ENCODE results near the gene TRMT6. TPM values are rescaled to one million over a fixed set of nuclear protein-coding genes. Genes with fewer than 3 reads are reported as not detected.

The TRMT6 gene
- total and polyA plus RNA-seq, 2 experiments from 2014 or later = 9.0 to 14.2 TPM

- no peak for TF ChIP-seq EZH2phosphoT487 (IDR thresholded peaks at IDR 0.05; ENCODE audit: low read depth, severe bottlenecking, unreplicated experiment)
- TF ChIP-seq EZH2 (IDR thresholded peaks at IDR 0.05; ENCODE audit: borderline replicate concordance) = no peak
- TF ChIP-seq CTCF (IDR thresholded peaks at IDR 0.05; ENCODE audit: poor library complexity) = no peak
- whole genome bisulfite sequencing (ENCODE audit: low lambda C conversion rate, missing lambda C conversion rate) = 78% methylated on average over 3 of the region's 3 CpGs
- H3K9me3 ChIP-seq (ENCODE audit: low read depth) = no peaks in the 10 kb centered on the region
Measured at GRCh38 chr20:5932796-5933195, 17.5 kb downstream of the TRMT6 start.

GRCh38 chr20:5931411-5931810 is 18.9 kb downstream of the TRMT6 start:
- H3K4me1 ChIP-seq (ENCODE audit: insufficient read depth) = no peaks in the 10 kb centered on the region
- no peak overlapping the region for H2AFZ ChIP-seq
- no peaks in the 10 kb centered on the region for H3K36me3 ChIP-seq (replicated peaks; ENCODE audit: insufficient read depth, low read depth)
- no peaks in the 10 kb centered on the region for H3K9me2 ChIP-seq (replicated peaks; ENCODE audit: insufficient read depth)
- H4K20me1 ChIP-seq (ENCODE audit: insufficient read depth, poor library complexity, severe bottlenecking) = no peaks in the 10 kb centered on the region
- no peak overlapping the region for H3K4me3 ChIP-seq
- no peaks in the 10 kb centered on the region for H3K79me2 ChIP-seq
- no peak overlapping the region for H3K4me2 ChIP-seq
- DNase-seq (ENCODE audit: low spot score) = no peak
- H3K9me3 ChIP-seq (ENCODE audit: low read depth) = no peaks in the 10 kb centered on the region
- 72% methylated on average over 3 of the region's 3 CpGs for WGBS (ENCODE audit: low lambda C conversion rate, missing lambda C conversion rate)
- H3K27ac ChIP-seq = no peak overlapping the region
- H3K27me3 ChIP-seq = no peaks in the 10 kb centered on the region
- TF ChIP-seq EZH2phosphoT487 (IDR thresholded peaks at IDR 0.05; ENCODE audit: low read depth, severe bottlenecking, unreplicated experiment) (no peak), CTCF (IDR thresholded peaks at IDR 0.05; ENCODE audit: poor library complexity) (no peak), EZH2 (IDR thresholded peaks at IDR 0.05; ENCODE audit: borderline replicate concordance) (no peak)

More at GRCh38 chr20:5932796-5933195, 17.5 kb downstream of the TRMT6 start:
- H3K79me2 ChIP-seq = no peaks in the 10 kb centered on the region
- H3K4me1 ChIP-seq (ENCODE audit: insufficient read depth) = no peaks in the 10 kb centered on the region
- H3K9me2 ChIP-seq (replicated peaks; ENCODE audit: insufficient read depth) = no peaks in the 10 kb centered on the region
- no peak overlapping the region for H3K4me2 ChIP-seq
- H3K4me3 ChIP-seq = no peak overlapping the region
- no peak overlapping the region for H3K27ac ChIP-seq
- no peaks in the 10 kb centered on the region for H3K27me3 ChIP-seq
- H3K36me3 ChIP-seq (replicated peaks; ENCODE audit: insufficient read depth, low read depth) = no peaks in the 10 kb centered on the region
- no peak for DNase-seq (ENCODE audit: low spot score)
- no peaks in the 10 kb centered on the region for H4K20me1 ChIP-seq (ENCODE audit: insufficient read depth, poor library complexity, severe bottlenecking)
- no peak overlapping the region for H2AFZ ChIP-seq

- Histone ChIP-seq H3K4me1 (ENCODE audit: insufficient read depth) (no peaks in the 10 kb centered on the region), H3K4me2 (no peak overlapping the region), H3K9me2 (replicated peaks; ENCODE audit: insufficient read depth) (no peaks in the 10 kb centered on the region), H3K27me3 (no peaks in the 10 kb centered on the region), H3K27ac (no peak overlapping the region), H3K79me2 (no peaks in the 10 kb centered on the region), H3K9me3 (ENCODE audit: low read depth) (no peaks in the 10 kb centered on the region), H4K20me1 (ENCODE audit: insufficient read depth, poor library complexity, severe bottlenecking) (no peaks in the 10 kb centered on the region), H3K36me3 (replicated peaks; ENCODE audit: insufficient read depth, low read depth) (no peaks in the 10 kb centered on the region), H3K4me3 (no peak overlapping the region), H2AFZ (no peak overlapping the region)
- DNase-seq (ENCODE audit: low spot score) = no peak
- TF ChIP-seq EZH2 (IDR thresholded peaks at IDR 0.05; ENCODE audit: borderline replicate concordance) = no peak
- TF ChIP-seq CTCF (IDR thresholded peaks at IDR 0.05; ENCODE audit: poor library complexity) = no peak
- TF ChIP-seq EZH2phosphoT487 (IDR thresholded peaks at IDR 0.05; ENCODE audit: low read depth, severe bottlenecking, unreplicated experiment) = no peak
- 80% methylated on average over 8 of the region's 8 CpGs for whole genome bisulfite sequencing (ENCODE audit: low lambda C conversion rate, missing lambda C conversion rate)
Measured at GRCh38 chr20:5928836-5929715, 21.3 kb downstream of the TRMT6 start.
